Activated CD4-positive, alpha-beta T cell treated with anti-CD3 and anti-CD28 coated beads for 48 hours (primary cell): ENCODE data around the gene YIF1A.

Source experiments
- DNase-seq: peaks from one replicate; pipeline ENCODE4 v3.0.0-alpha.2; 2020

The YIF1A gene

DNA sequence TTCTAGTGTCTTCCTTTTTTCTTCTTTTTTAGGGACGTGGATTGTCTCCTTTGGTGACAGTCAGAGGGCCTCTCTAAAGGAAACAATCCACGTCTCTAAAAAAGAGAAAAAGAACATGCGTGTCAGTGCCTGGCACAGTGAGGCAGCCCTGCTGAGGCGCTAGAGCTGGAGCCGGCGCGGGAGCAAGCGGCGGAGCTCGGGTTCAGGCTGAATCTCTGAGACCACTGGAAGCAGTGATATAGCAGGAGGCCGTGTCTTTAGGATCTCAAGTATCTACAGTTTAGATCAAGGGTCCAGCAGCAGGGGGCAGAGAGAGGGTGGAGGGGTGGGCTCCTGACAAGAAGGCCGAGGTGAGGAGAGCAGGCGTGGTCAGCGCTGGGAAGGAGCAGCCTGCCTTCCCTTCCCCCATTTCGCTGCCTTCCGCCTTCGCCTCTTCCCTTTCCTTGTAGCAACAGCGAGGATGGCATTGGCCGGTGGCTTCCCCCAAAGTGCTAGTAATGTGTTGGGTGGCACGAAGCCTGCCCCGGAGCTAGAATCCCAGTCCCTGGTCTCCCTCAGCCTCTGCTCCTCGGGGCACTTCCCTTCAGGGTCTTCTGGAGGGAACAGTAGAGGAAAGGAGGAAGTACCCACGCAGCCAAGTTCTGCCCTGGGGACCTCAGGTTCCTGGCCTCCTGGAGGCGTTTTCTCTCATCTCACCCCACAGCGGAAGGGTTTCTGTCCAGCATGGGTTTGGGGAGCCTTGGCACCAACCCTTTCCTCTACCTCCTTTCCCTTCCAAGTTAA lies 48.8 kb downstream of the YIF1A start:
- DNase-seq: no peak

DNA sequence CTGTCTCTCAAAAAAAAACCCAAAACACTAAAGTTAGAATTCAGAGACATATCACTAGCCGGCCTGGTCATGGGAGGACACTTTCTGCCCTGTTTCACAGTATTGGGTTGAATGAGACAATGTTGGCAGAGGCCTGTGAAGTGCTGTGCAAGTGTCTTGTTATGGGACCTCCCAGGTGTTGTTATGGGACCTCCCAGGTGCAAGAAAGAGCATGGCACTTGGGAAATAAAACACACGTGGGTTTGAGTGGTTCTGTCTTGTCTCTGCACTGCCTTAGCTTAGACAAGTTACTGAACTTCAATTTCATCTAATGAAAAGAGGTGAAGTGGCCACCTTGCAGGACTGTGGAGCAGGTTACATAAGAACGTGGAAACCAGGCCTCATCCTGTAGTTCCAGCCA lies 49.4 kb downstream of the YIF1A start:
- DNase-seq: no peak

DNA sequence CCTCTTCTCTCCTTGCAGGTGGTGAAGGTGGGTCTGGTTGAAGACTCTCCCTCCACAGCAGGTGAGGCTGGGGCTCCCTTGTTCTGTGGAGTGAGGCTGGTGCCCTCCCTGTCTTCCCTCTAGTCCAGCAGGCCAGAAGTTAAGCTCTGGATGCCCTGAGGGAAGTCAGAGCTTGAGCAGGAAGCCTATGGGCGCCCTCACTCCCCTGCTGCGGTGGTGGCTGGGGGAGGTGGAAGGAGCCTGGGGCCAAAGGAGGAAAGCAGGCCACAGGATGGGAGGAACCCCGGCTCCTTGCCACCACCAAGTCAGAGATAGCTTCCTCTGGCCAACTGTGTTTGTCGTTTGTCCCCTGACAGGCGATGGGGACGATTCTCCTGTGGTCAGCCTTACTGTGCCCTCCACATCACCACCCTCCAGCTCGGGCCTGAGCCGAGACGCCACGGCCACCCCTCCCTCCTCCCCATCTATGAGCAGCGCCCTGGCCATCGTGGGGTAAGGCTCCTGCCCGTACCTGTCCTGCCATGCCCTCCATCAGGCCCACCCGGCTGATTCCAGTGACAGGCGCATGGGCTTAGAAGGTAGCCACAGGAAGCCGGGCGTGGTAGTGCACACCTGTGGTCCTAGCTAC lies 50.0 kb downstream of the YIF1A start:
- no peak for DNase-seq

DNA sequence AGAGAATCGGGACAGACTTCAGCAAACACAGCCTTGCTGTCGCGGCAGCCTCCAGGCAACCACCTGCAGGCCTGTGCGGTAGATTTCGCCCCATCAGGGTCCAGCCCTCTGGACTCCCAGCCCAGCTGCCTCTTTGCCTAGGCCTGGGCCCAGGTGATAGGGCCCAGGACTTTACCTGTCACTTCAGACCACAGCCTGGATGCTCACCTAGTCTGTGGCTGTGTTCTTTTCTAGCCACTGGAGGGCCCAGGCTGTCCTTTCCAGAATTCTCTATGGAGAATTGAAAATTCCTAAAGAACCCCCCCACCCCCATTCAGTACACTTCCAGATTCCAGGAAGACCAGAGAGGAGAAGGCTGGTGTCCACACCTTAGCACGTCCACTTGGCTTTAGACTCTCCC lies 51.1 kb downstream of the YIF1A start:
- DNase-seq: no peak

DNA sequence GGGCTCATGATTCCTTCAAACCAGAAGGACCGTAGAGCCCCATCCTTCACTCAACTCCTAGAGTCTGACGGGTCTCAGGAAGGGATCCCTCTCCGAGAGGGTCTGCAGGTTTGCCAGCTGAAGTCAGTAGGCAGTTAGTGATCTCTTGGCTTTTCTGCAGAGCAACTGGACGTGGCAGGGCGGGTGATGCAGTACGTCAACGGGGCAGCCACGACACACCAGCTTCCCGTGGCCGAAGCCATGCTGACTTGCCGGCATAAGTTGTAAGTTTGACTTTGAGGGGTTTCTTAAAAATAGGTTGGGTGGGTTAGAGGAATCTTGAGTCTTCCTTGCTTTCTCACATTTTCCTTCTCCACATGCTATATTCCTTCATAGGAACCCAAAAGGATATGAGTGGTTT lies 53.8 kb downstream of the YIF1A start:
- DNase-seq: no peak
